Body of pancreas (tissue), 4 donors: Measurements from ENCODE around the gene RNF113B. TPM values are rescaled to one million over a fixed set of nuclear protein-coding genes. Genes with fewer than 3 reads are reported as not detected.

Experiments
- ATAC-seq: fragments of 150-250 bp; one replicate; pipeline ENCODE4 v1.9.1; 2016
- DNase-seq, 4 donors: peaks; one replicate each; pipeline ENCODE4 v3.0.0-alpha.2; 2019
- H3K27ac ChIP-seq, 4 donors: fragments of 200-600 bp; sonication (generic); 1 replicate in 3 of 4; 2 replicates in 1 of 4; pipeline versions ENCODE4 v1.5.1 to v1.6.1; 2016 to 2019; ENCODE audit warnings: mild to moderate bottlenecking in 1 of 4, mixed read lengths in 1 of 4, moderate library complexity in 1 of 4
- H3K27me3 ChIP-seq, 2 donors: fragments of 200-600 bp; sonication (generic); one replicate each; pipeline ENCODE4 v1.6.0; 2016; ENCODE audit warnings: mild to moderate bottlenecking in 1 of 2
- H3K36me3 ChIP-seq, 2 donors: fragments of 200-600 bp; sonication (generic); replicated peaks in 1 of 2; 2 replicates each; pipeline ENCODE4 v1.5.1; 2016; ENCODE audit warnings: low read depth in 2 of 2; ENCODE audit not compliant: insufficient read depth in 1 of 2
- H3K4me1 ChIP-seq: fragments of 200-600 bp; sonication (generic); one replicate; pipeline ENCODE4 v1.6.0; 2016
- H3K4me3 ChIP-seq, 2 donors: fragments of 200-600 bp; sonication (generic); 1 replicate in 1 of 2; 2 replicates in 1 of 2; pipeline ENCODE4 v1.5.1; 2016 to 2019
- H3K9me3 ChIP-seq, 3 donors: fragments of 200-600 bp; sonication (generic); 1 replicate in 2 of 3; 2 replicates in 1 of 3; pipeline ENCODE4 v1.5.1; 2016
- CTCF ChIP-seq, 7 experiments: fragments of 450-650 bp in 4 of 7; fragments of 200-600 bp in 3 of 7; sonication (generic) in 3 of 7; IDR thresholded peaks; one replicate each; pipeline ENCODE4 v1.5.1; 2016 to 2019; ENCODE audit warnings: antibody characterized with exemption in 7 of 7
- POLR2A ChIP-seq, 3 donors: fragments of 450-650 bp; IDR thresholded peaks; one replicate each; pipeline ENCODE4 v1.6.1; 2016; ENCODE audit warnings: antibody characterized with exemption in 3 of 3, mild to moderate bottlenecking in 2 of 3
- WGBS, 2 donors: methylation state at CpG; one replicate each; pipeline ENCODE4 v1.1.5; 2017; 5-methylcytosine and 5-hydroxymethylcytosine counted together
- intact Hi-C: fragments of 100-400 bp; cut with DNase I; formaldehyde crosslinking; loops from one replicate; pipeline ENCODE4 v1.15.1; 2023
- total RNA-seq, 2 donors: library from RNA; depleted of rRNA; stranded (reverse); fragments of >200 nt; gene quantifications; one replicate each; pipeline ENCODE4 v1.1.0, GENCODE V29; 2016

The RNF113B gene
- total RNA-seq, 2 donors from 2014 or later = not detected

DNA sequence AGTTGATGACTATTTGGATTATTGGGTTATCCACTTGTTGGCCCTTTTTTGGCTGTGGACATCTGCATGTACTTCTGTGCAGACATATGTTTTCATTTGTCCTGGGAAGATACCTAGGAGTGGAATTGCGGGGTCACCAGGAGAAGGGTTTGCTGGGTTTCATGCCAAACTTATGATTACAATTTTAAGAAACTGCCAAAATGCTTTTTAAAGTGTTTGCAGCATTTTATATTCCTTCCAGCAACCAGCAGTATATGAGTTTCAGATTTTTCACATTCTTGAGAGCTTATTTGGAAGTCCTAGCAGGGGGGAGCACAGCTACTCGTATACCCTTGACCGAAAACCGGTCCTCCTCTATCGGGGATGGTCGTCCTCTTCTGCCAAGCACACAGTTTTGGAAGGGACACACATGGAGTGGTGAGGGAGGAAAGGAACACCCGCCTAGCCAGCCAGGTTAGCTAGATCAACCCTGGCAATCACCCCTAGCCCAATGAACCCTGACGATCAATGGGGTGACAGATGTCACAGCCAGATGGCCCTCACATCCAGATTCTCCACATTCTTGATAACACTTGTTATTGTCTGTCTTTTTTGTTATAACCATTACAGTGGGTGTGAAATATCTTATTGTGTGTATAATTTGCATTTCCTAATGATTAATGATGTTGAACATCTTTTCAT, 26.7 kb upstream of the RNF113B start:
- TF ChIP-seq POLR2A (IDR thresholded peaks at IDR 0.05) = no peak
- TF ChIP-seq CTCF (IDR thresholded peaks at IDR 0.05) = no peak
- peaks cover 37% of the 10 kb centered on the region for H3K4me1 ChIP-seq
- H3K36me3 ChIP-seq = no peaks in the 10 kb centered on the region
- H3K27me3 ChIP-seq = no peaks in the 10 kb centered on the region
- no peaks in the 10 kb centered on the region for H3K9me3 ChIP-seq
- WGBS, 2 donors = 84 to 93% methylated on average over 8 of the region's 8 CpGs
- intact Hi-C loops = no loop called here
- ATAC-seq (no peak), DNase-seq (no peak)
- no peak overlapping the region for H3K4me3 ChIP-seq
- no peak overlapping the region for H3K27ac ChIP-seq

GRCh38 chr13:98201984-98202383, 24.9 kb upstream of the RNF113B start:
- H3K36me3 ChIP-seq = no peaks in the 10 kb centered on the region
- peaks cover 39% of the 10 kb centered on the region for H3K4me1 ChIP-seq
- DNase-seq = peak in 1 of 4 donors; percentile 25
- 24 to 35% methylated on average over 6 of the region's 6 CpGs for WGBS, 2 donors
- no peak for ATAC-seq
- H3K4me3 ChIP-seq = no peak overlapping the region
- H3K9me3 ChIP-seq = no peaks in the 10 kb centered on the region
- no peaks in the 10 kb centered on the region for H3K27me3 ChIP-seq
- TF ChIP-seq POLR2A (IDR thresholded peaks at IDR 0.05) (no peak), CTCF (IDR thresholded peaks at IDR 0.05) (no peak)
- peak overlapping the region in 3 of 4 donors; percentile 10 to 57 (median 14) for H3K27ac ChIP-seq
- intact Hi-C loops = no loop called here

DNA sequence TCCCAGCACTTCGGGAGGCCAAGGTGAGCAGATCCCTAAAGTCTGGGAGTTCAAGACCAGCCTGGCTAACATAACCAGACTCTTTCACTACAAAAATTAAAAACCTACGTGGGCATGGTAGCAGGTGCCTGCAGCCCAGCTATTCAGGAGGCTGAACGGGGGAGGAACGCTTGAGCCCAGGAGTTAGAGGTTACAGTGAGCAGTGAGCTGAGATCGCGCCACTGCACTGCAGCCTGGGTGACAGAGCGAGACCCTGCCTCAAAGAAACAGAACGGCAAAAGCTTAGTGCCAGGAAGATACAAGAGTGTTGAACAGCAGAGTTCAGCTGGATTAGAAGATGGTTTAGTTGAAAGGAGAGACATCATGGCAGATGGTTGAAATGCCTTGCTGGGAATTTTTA, 24.1 kb upstream of the RNF113B start:
- TF ChIP-seq CTCF (IDR thresholded peaks at IDR 0.05) = no peak
- TF ChIP-seq POLR2A (IDR thresholded peaks at IDR 0.05) = no peak
- intact Hi-C loops = no loop called here
- 86 to 90% methylated on average over 8 of the region's 8 CpGs for WGBS, 2 donors
- Histone ChIP-seq H3K27ac (no peak overlapping the region), H3K4me3 (no peak overlapping the region), H3K27me3 (no peaks in the 10 kb centered on the region), H3K9me3 (no peaks in the 10 kb centered on the region), H3K36me3 (no peaks in the 10 kb centered on the region), H3K4me1 (peaks cover 42% of the 10 kb centered on the region)
- no peak for ATAC-seq
- no peak for DNase-seq

GRCh38 chr13:98200211-98200878, 23.3 kb upstream of the RNF113B start:
- no peaks in the 10 kb centered on the region for H3K27me3 ChIP-seq
- ATAC-seq (no peak), DNase-seq (no peak)
- TF ChIP-seq CTCF (IDR thresholded peaks at IDR 0.05) (no peak), POLR2A (IDR thresholded peaks at IDR 0.05) (no peak)
- peak overlapping the region in 2 of 4 donors; percentile 6 to 24 for H3K27ac ChIP-seq
- 82 to 83% methylated on average over 5 of the region's 5 CpGs for WGBS, 2 donors
- H3K36me3 ChIP-seq = no peaks in the 10 kb centered on the region
- H3K4me1 ChIP-seq = peaks cover 44% of the 10 kb centered on the region
- intact Hi-C loops = no loop called here
- no peak overlapping the region for H3K4me3 ChIP-seq
- no peaks in the 10 kb centered on the region for H3K9me3 ChIP-seq
